Activated CD4-positive, alpha-beta T cell treated with anti-CD3 and anti-CD28 coated beads, Interleukin-2, amount 10 ng/mL, durations not matched to agents 7 days and 5 days (primary cell): Measurements from ENCODE around the gene OPA1. TPM values are rescaled to one million over a fixed set of nuclear protein-coding genes. Genes with fewer than 3 reads are reported as not detected.

ENCODE experiments used
- CTCF ChIA-PET: fragments of 350-600 bp; sonication (Branson Sonifier 250); formaldehyde crosslinking; loops from one replicate; lab custom pipeline; 2021; ENCODE audit warnings: antibody characterized with exemption; lab: Charles Lee
- POLR2A ChIA-PET: fragments of 350-600 bp; sonication (Branson Sonifier 250); formaldehyde crosslinking; loops from one replicate; lab custom pipeline; 2021; ENCODE audit warnings: antibody characterized with exemption; lab: Charles Lee
- DNase-seq: peaks from one replicate; pipeline ENCODE4 v3.0.0-alpha.2; 2020
- H3K27ac Mint-ChIP-seq: one replicate; pipeline ENCODE4 v1.8.0; 2021; ENCODE audit warnings: mild to moderate bottlenecking, moderate library complexity, mixed read lengths
- H3K27me3 Mint-ChIP-seq: one replicate; pipeline ENCODE4 v1.8.0; 2021; ENCODE audit warnings: mixed read lengths
- H3K36me3 Mint-ChIP-seq: one replicate; pipeline ENCODE4 v1.8.0; 2021; ENCODE audit warnings: low read depth, mixed read lengths
- H3K4me1 Mint-ChIP-seq: one replicate; pipeline ENCODE4 v1.8.0; 2021; ENCODE audit warnings: mixed read lengths
- H3K4me3 Mint-ChIP-seq: one replicate; pipeline ENCODE4 v1.8.0; 2021; ENCODE audit warnings: mild to moderate bottlenecking, moderate library complexity, mixed read lengths
- H3K9me3 Mint-ChIP-seq: one replicate; pipeline ENCODE4 v1.8.0; 2021; ENCODE audit warnings: mixed read lengths
- total RNA-seq, 2 experiments: library from RNA; stranded (reverse); gene quantifications; one replicate each; pipeline ENCODE4 v1.2.3, GENCODE V29; 2021

The OPA1 gene
- total RNA-seq, 2 experiments from 2014 or later: 58.8 to 62.7 TPM

DNA sequence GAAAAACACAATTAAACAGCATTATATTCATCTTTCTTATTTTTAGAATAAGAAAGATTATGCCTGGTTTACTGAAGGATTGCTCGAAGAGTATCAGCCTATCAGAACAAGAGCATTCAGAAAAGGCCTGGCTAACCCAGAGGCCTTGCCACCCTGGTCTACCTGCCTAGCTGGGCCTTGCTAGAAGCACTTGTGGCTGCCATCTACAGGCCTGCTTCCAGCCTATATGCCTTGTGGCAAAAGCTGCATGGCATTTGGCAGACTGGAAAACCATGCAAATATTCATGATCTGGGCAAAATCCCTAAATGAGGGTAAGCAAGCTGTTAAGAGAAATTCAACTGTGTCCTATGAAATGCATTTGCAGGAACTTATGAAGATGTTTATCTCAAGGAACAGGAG, 29.0 kb upstream of the OPA1 start:
- Mint-ChIP-seq H3K36me3 (no peaks in the 10 kb centered on the region), H3K4me3 (no peak overlapping the region), H3K27me3 (peaks cover 1% of the 10 kb centered on the region), H3K4me1 (no peaks in the 10 kb centered on the region), H3K9me3 (no peaks in the 10 kb centered on the region), H3K27ac (no peak overlapping the region)
- CTCF ChIA-PET: no interaction called here
- no peak for DNase-seq
- POLR2A ChIA-PET: no interaction called here

GRCh38 chr3:193569119-193569518, 23.9 kb upstream of the OPA1 start:
- CTCF ChIA-PET: no interaction called here
- no peak overlapping the region for H3K4me3 Mint-ChIP-seq
- DNase-seq: no peak
- H3K4me1 Mint-ChIP-seq: no peaks in the 10 kb centered on the region
- peaks cover 3% of the 10 kb centered on the region for H3K27me3 Mint-ChIP-seq
- no peaks in the 10 kb centered on the region for H3K9me3 Mint-ChIP-seq
- no peak overlapping the region for H3K27ac Mint-ChIP-seq
- POLR2A ChIA-PET: no interaction called here
- no peaks in the 10 kb centered on the region for H3K36me3 Mint-ChIP-seq

- ChIA-PET CTCF (interaction anchor here (0.7 to 1.1 kb wide), 4 partner anchors 10 to 892 kb away, joined by 3 to 6 read pairs (median 3); no protein-coding TSS in a partner anchor), POLR2A (no interaction called here)
- DNase-seq: peak; percentile 64
- Mint-ChIP-seq H3K27ac (no peak overlapping the region), H3K4me3 (no peak overlapping the region), H3K27me3 (peaks cover 3% of the 10 kb centered on the region), H3K9me3 (no peaks in the 10 kb centered on the region), H3K4me1 (no peaks in the 10 kb centered on the region), H3K36me3 (no peaks in the 10 kb centered on the region)
Measured at GRCh38 chr3:193572426-193572908, 20.5 kb upstream of the OPA1 start.

GRCh38 chr3:193573403-193574191, 19.4 kb upstream of the OPA1 start:
- Mint-ChIP-seq H3K4me1 (no peaks in the 10 kb centered on the region), H3K27ac (no peak overlapping the region), H3K36me3 (no peaks in the 10 kb centered on the region), H3K4me3 (no peak overlapping the region), H3K9me3 (no peaks in the 10 kb centered on the region), H3K27me3 (peaks cover 3% of the 10 kb centered on the region)
- CTCF ChIA-PET: interaction anchor here (0.7 to 1.1 kb wide), 3 partner anchors 30 to 893 kb away, joined by 3 to 6 read pairs (median 3); no protein-coding TSS in a partner anchor
- no peak for DNase-seq
- POLR2A ChIA-PET: no interaction called here

DNA sequence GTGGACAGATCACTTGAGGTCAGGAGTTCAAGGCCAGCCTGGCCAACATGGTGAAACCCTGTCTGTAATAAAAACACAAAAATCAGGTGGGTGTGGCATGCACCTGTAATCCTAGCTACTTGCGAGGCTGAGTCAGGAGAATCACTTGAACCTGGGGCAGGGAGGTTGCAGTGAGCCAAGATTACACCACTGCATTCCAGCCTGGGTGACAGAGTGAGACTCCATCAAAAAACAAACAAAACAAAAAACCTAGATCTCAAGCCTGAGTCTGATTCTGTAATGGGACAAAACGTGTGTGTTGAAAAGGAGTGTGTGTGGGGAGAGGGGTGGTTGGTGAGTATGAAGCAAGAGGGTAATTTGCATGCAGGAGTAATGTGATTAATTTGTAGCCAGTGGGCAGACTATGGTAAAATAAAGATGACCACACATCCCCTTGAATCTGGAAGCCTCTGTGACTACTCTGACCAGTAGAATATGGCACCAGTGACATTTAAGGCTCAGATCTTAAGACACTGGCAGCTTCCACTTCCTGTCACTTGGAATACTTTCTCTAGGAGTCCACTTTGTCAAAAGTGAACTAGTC, 18.4 kb upstream of the OPA1 start:
- H3K36me3 Mint-ChIP-seq: no peaks in the 10 kb centered on the region
- DNase-seq: no peak
- no peaks in the 10 kb centered on the region for H3K9me3 Mint-ChIP-seq
- H3K4me3 Mint-ChIP-seq: no peak overlapping the region
- H3K27me3 Mint-ChIP-seq: no peaks in the 10 kb centered on the region
- H3K27ac Mint-ChIP-seq: no peak overlapping the region
- ChIA-PET CTCF (no interaction called here), POLR2A (no interaction called here)
- no peaks in the 10 kb centered on the region for H3K4me1 Mint-ChIP-seq

DNA sequence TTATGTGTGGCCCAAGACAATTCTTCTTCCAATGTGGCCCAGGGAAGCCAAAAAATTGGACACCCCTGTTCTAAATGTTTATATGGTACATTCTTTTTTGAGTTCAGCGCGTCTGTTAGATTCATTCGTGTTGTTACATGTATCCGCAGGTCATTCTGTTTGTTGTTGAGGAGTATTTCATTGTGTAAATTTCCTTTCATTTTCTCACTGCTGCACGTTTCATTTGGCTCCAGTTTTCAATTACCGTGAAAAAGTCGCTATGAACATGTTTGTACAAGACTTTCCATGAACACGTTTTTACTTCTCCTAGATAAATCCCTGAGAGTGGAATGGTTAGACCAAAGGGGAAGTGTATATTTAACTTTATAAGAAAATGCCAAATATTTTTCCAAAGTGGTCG, 7.5 kb upstream of the OPA1 start:
- POLR2A ChIA-PET: no interaction called here
- no peak for DNase-seq
- H3K4me1 Mint-ChIP-seq: no peaks in the 10 kb centered on the region

GRCh38 chr3:193586526-193586925, 6.5 kb upstream of the OPA1 start:
- no peak for DNase-seq
- no peak overlapping the region for H3K4me3 Mint-ChIP-seq
- H3K27ac Mint-ChIP-seq: no peak overlapping the region
- POLR2A ChIA-PET: no interaction called here
- H3K9me3 Mint-ChIP-seq: no peaks in the 10 kb centered on the region
- no peaks in the 10 kb centered on the region for H3K36me3 Mint-ChIP-seq
- no peaks in the 10 kb centered on the region for H3K27me3 Mint-ChIP-seq
- peaks cover 3% of the 10 kb centered on the region for H3K4me1 Mint-ChIP-seq
- CTCF ChIA-PET: interaction anchor here (0.7 to 1.0 kb wide), 2 partner anchors 27 to 41 kb away, joined by 3 read pairs; no protein-coding TSS in a partner anchor

More for the DNA sequence above, 7.5 kb upstream of the OPA1 start:
- no peaks in the 10 kb centered on the region for H3K27me3 Mint-ChIP-seq
- H3K27ac Mint-ChIP-seq: no peak overlapping the region
- H3K36me3 Mint-ChIP-seq: no peaks in the 10 kb centered on the region
- no peak overlapping the region for H3K4me3 Mint-ChIP-seq
- CTCF ChIA-PET: no interaction called here
- no peaks in the 10 kb centered on the region for H3K9me3 Mint-ChIP-seq

DNA sequence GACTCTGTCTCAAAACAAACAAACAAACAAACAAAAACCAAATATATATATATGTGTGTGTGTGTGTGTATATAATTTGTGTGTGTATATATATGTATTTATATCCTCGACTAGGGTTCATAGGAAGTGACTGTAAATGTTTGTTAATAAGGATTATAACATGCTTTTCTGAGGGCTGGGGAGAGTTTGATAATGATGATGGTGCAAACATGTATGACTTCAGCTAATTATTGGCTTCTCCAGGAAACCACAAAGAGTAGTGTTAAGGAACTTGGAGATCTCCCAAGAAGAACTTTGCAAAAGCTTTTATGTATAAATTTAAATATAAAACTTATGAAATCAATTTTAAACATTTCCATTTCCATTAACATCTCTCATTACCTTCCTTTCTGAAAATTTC, 3.9 kb upstream of the OPA1 start:
- Mint-ChIP-seq H3K27me3 (no peaks in the 10 kb centered on the region), H3K27ac (no peak overlapping the region), H3K36me3 (peaks cover 8% of the 10 kb centered on the region), H3K4me1 (peaks cover 21% of the 10 kb centered on the region), H3K4me3 (no peak overlapping the region), H3K9me3 (no peaks in the 10 kb centered on the region)
- ChIA-PET CTCF (no interaction called here), POLR2A (interaction anchor here (0.7 kb wide), 1 partner anchor 615 kb away, joined by 3 read pairs; no protein-coding TSS in a partner anchor)
- DNase-seq: no peak

DNA sequence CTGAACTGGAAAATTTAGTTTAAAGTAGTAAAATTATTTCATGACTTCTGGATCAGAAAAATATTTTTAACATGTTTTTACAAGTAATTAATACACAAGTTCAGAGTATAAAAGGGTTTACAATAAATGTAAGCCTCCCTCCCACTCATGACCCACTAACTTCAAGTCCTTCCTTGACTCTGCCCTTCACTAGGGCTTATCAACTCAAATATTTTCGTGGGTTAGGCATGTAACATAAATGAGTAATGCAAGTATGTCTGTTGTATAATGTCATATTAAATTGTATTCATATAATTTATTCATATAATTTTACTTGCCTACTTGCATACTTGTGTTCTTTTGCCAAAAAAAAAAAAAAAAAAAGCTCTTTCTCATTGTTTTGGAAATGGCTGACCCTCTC, 3.4 kb upstream of the OPA1 start:
- Mint-ChIP-seq H3K4me3 (no peak overlapping the region), H3K36me3 (peaks cover 8% of the 10 kb centered on the region), H3K27me3 (no peaks in the 10 kb centered on the region), H3K9me3 (no peaks in the 10 kb centered on the region), H3K4me1 (peaks cover 25% of the 10 kb centered on the region), H3K27ac (no peak overlapping the region)
- ChIA-PET CTCF (no interaction called here), POLR2A (interaction anchor here (0.7 kb wide), 1 partner anchor 614 kb away, joined by 3 read pairs; no protein-coding TSS in a partner anchor)
- no peak for DNase-seq

DNA sequence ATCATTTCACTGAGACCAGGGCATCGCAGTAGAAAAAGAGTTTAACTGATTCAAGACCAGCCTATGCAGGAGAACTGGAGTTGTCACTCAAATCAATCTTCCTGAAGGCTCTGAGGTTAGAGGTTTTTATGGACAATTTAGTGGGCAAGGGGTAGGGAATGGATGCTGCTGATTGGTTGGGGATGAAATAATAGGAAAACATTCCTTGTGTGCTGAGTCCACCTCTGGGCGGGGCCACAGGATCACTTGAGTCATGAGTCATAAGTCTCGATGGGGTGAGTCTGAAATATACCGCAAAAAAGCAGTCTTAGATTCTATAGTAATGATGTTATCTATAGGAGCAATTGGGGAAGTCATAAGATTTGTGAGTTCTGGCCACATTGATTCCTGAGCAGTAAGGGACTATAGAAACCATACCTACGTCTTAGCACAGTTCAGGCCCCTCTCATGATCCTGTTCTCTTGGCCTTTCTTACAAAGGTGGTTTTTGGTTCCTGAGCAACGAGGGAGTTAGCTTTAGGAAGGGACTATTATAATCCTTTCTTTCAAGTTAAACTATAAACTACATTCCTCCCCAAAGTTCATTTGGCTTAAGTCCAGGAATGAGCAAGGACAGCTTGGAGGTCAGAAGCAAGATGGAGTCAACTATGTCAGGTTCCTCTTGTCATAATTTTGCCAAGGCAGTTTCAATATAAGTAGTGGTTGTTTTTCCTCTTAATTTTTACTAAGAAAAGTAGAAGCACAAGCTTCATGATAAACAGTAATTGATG, 2.7 kb upstream of the OPA1 start:
- H3K9me3 Mint-ChIP-seq: no peaks in the 10 kb centered on the region
- ChIA-PET CTCF (no interaction called here), POLR2A (no interaction called here)
- no peak for DNase-seq
- H3K36me3 Mint-ChIP-seq: peaks cover 8% of the 10 kb centered on the region
- H3K27me3 Mint-ChIP-seq: no peaks in the 10 kb centered on the region
- no peak overlapping the region for H3K4me3 Mint-ChIP-seq
- H3K4me1 Mint-ChIP-seq: peaks cover 31% of the 10 kb centered on the region
- no peak overlapping the region for H3K27ac Mint-ChIP-seq

DNA sequence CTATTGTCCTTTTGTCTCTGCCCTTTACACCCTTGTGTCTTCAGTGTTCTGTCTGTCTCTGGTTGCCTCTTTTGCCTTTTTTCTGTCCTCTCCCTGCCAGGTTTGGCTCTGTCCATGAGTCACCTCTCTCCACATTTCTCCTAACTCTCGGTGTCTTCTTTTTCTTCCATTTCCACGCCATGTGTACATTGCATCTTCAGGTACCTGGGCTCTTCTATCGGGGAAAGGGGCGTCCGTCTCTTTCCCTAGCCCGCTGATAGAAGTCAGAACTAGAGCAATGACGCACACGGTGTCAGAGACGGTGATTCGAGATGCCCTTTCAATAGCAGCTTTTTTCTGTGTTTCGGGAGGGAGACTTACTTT, 641 bp downstream of the OPA1 start:
- H3K27me3 Mint-ChIP-seq: no peaks in the 10 kb centered on the region
- H3K36me3 Mint-ChIP-seq: peaks cover 23% of the 10 kb centered on the region
- peak; percentile 50 for DNase-seq
- H3K4me3 Mint-ChIP-seq: peak overlapping the region; percentile 90
- CTCF ChIA-PET: interaction anchor here (0.7 kb wide), 1 partner anchor 9 kb away, joined by 4 read pairs; no protein-coding TSS in a partner anchor
- peaks cover 50% of the 10 kb centered on the region for H3K4me1 Mint-ChIP-seq
- POLR2A ChIA-PET: no interaction called here
- no peaks in the 10 kb centered on the region for H3K9me3 Mint-ChIP-seq
- peak overlapping the region; percentile 97 for H3K27ac Mint-ChIP-seq

- no peaks in the 10 kb centered on the region for H3K27me3 Mint-ChIP-seq
- no peak overlapping the region for H3K27ac Mint-ChIP-seq
- H3K9me3 Mint-ChIP-seq: no peaks in the 10 kb centered on the region
- DNase-seq: no peak
- POLR2A ChIA-PET: no interaction called here
- CTCF ChIA-PET: no interaction called here
- H3K4me3 Mint-ChIP-seq: peak overlapping the region; percentile 90
- H3K4me1 Mint-ChIP-seq: peaks cover 52% of the 10 kb centered on the region
- H3K36me3 Mint-ChIP-seq: peaks cover 33% of the 10 kb centered on the region
Measured at GRCh38 chr3:193594946-193595689, 2.1 kb downstream of the OPA1 start.
